CD4-positive, alpha-beta T cell treated with Interleukin-4 for 4 hours (primary cell): ENCODE measurements around the gene ZNF593.

Source experiments
- DNase-seq: peaks from one replicate; pipeline ENCODE4 v3.0.0-alpha.2; 2020

ZNF593 gene

GRCh38 chr1:26171084-26172072, 1.7 kb downstream of the ZNF593 start, which contains the start of gene ZNF593OS:
TSS of gene ZNF593OS (minus strand) at chr1:26171832. CDS start at chr1:26171661, 171 bp downstream.
- DNase-seq, result no peak

DNA sequence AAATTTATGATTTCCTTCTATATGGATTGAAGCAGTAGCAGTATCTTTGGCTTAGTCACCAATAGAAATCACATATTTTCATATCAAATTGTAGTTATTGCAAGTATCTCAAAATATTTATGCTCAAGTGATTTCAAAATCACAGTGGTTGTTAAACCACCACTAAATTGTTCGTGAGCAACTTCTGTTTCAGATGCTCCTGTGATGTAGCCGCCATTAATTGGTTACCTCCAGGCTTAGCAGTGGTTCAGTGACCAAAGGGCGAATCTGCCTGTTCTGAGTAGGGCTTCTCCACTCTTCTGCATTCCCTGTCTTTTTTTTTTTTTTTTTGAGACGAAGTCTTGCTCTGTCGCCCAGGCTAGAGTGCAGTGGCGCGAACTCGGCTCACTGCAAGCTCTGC, 5.6 kb downstream of the ZNF593 start:
- DNase-seq, result no peak

DNA sequence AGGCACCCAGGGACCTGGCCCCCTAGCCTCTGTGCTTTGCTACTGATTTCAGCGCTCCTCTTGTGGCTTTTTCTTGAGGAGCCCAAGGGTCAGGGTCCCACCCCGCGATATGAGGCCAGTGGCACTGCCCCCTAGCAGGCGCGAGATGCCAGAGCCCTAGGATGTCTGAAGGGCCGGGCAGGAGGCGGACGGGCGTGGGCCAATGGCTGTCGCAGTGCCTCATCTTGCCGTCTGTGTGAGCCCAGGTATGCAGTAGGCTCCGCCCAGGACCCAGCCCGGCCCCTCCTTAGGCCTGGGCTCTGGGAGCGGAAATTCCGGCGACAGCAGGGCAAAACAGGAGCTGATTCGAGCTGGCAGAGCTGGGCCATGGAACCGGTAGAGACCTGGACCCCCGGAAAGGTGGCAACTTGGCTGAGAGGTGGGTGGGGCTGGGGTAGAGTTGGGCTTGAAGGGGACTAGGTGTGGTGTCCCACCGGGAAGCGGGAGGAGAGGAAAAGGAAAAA, 7.5 kb downstream of the ZNF593 start, which contains the start of gene CNKSR1:
Gene CNKSR1 (plus strand): TSS at position 310 of the 503 bp plus-strand sequence. CDS start 57 bp downstream, at position 367.
- DNase-seq, result no peak

DNA sequence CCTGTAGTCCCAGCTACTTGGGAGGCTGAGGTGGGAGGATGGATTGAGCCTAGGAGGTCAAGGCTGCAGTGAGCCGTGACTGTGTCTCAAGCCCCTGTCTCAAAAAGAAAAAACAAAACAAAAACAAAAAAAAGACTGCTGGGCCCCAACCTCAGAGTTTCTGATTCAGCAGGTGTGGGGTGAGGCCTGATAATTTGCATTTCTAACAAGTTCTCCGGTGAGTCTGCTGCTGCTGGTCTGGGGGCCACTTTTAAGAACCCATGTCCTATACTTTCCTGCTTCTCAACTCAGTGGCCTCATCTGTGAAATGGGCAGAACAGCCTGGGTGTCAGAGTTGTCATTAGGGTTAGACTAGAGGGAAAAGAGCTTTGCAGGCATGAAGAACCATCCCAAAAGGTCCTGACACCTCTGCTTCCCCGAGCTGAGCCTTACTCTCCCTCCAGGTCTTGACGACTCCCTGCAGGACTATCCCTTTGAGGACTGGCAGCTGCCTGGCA, 10.3 kb downstream of the ZNF593 start:
- no peak for DNase-seq

DNA sequence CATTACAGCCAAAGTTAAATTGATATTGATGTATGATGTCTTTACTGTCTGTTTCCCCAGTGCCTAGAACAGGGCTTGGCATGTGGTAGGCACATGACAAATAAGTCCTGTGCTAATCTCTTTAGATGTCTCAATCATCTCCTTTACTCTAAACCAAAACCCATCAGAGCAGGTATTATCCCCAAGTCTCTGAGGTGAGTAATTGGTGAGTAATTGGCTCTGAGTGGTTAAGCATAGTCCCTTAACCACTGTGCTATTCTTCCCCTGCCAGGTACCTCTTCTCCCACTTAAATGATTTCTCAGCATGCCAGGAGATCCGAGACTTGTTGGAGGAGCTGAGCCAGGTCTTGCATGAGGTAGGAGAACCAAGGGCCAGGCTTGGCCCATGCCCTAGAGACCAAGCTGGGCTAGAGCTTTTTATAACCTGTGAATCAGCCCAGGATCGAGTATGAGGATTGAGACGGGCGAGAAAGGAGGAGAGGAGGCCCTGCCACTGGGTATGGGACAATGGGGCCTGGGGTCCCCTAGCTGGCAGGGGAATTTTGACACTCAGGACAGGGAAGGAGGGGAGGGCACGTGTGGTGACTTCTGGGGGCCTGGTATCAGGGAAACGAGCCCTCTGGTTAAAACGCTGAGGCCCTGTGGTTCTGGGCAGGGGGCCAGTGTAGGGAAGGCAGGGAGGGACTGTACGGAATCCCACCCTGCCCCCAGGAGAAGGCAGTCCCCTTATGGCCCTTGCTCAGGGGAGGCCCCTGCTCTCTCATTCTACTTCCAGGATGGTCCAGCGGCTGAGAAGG, 12.1 kb downstream of the ZNF593 start:
- no peak for DNase-seq

DNA sequence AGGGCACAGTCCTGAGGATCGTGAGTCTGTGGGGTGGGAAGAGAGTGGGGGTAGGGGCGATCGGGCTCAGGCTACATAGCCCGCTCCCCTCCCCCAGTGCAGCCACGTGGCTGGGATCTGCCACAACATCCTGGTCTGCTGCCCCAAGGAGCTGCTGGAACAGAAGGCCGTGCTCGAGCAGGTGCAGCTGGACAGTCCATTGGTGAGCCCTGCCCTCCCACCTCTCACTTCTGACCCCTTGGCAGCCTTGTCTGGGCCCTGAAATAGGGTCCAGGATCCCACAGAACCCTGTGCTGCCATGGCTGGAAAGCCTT, 12.6 kb downstream of the ZNF593 start:
- DNase-seq, result no peak

DNA sequence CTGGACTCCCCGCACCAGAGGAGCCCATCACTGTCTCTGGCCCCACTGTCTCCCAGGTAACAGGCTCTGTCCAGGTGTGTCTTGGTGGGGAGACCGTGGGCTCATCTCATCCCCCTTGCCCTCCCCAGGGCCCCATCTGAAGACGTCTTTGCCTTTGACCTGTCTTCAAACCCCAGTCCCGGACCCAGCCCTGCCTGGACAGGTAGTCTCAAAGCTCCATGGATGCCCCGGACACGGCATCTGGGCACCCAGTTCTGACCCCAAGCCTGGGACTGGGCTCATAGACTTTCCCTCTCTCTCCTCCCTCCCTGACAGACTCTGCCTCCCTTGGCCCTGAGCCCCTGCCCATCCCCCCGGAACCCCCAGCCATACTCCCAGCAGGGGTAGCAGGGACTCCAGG, 14.4 kb downstream of the ZNF593 start:
- no peak for DNase-seq

DNA sequence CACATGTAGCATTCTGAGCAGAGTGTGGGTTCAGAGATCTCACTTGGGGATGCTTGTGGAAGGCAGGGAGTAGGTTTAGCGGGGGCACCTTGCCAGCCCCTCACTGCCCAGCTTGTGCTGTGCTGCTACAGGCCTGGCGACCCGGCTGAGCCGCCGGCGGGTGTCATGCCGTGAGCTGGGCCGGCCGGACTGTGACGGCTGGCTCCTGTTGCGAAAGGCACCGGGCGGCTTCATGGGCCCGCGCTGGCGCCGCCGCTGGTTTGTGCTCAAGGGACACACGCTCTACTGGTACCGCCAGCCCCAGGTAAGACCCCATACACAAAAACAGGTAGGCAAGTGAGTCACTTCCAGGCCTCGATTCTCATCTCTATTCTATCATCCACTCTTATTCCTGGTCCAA, 15.2 kb downstream of the ZNF593 start:
- no peak for DNase-seq

DNA sequence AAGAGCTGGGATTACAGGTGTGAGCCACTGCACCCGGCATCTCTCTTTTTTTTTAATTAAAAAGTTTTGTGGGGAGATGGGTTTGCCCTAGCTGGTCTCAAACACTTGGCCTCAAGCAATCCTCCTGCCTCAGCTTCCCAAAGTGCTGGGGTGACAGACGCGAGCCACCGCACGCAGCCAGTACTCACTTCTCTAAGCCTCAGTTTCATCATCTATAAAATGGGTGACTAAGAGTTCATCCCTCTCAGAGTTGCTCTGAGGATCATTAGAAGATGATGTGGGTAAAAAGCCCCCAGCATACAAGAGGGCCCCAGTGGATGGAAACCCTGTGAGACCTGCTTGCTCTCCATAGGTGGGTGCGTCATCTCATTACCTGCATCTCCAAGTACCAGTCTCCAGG, 18.2 kb downstream of the ZNF593 start:
- no peak for DNase-seq

- no peak for DNase-seq
Measured at GRCh38 chr1:26188477-26188876, 18.8 kb downstream of the ZNF593 start.

DNA sequence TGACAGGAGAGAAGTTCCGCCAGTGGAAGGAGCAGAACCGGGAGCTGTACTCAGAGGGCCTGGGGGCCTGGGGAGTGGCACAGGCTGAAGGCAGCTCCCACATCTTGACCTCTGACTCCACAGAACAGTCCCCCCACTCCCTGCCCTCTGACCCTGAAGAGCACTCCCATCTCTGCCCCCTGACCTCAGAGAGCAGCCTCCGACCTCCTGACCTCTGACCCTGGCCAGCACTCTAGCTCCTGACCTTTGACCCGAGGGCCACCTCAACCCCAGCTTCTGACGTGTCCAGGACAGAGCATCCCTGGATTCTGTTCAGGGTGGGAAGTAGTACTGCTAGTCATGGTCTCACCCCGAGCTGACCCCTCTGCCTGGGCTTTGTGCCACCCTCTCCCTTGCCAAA, 19.6 kb downstream of the ZNF593 start:
- no peak for DNase-seq

DNA sequence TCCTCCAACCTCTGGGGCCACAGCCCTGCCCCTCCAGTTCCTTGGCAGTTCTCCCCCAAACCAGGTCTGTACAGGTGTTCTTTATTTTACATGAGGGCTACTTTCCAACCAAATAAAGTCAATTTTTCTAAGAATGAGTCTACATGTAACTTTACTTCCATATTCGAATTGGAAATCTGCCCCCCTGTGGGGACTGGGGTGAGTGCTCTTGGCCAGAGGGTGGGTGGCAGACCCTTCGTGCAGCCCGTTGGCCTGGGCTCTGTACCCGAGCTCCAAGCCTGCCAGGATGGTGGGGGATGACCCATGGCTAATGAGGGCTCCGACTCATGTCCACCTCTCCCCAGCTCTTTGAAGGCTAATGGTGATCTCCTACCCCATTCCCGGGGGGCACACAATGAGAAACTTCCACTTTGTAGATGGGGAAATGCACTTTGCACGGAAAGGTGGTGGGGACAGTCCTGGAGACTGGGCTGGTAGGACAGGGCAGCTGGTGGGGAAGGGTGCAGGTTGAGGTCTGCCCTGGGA, 20.1 kb downstream of the ZNF593 start:
- no peak for DNase-seq

DNA sequence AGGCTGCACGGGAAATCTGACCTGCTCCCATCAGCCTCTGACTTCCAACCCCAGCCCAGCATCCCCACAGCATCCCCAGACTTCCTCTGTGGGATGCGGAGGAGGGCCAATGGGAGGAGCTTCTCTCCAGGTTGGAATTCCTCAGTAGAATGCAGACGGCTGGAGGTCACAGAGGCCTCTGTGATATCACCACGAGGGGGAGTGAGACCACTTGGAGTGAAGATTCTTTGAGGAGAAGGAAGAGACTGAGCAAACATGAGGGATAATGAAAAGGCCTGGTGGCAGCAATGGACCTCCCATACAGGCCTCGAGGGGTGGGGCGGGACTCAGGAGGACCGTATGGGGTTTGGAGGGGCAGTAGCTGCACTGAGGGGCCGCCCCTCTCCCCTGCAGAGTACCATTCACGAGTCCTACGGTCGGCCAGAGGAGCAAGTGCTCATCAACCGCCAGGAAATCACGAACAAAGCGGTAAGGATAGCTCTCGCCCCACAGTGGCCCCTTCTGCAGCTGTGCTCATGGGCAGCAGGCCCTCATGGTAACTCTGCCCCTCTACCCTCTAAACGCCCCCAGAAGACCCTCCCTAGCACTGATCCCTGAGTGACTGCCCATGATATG, 20.8 kb downstream of the ZNF593 start, which contains the start of gene CATSPER4:
Gene CATSPER4 (plus strand): TSS at position 230 of the 615 bp plus-strand sequence. CDS start 26 bp downstream, at position 256.
- DNase-seq, result no peak

DNA sequence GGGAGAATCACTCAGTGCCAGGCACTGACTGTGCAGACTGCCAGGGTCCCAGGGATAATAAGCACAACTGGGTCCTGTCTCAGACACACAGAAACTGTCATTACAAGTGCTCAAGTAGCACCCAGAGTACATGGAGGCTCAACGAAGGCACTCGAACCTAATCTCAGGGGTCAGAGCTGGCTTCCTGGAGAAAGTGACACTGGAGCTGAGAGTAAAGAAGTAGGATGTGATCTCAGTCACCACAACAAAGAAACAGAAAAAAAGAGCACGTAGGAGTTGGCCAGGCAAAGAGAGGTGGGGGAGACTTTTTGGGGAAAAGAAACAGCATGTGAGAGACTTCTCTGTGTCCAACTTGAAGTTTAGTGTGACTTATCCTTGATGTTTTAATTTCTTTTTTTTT, 22.0 kb downstream of the ZNF593 start:
- no peak for DNase-seq

GRCh38 chr1:26195805-26196204, 26.1 kb downstream of the ZNF593 start:
- DNase-seq, result no peak

GRCh38 chr1:26197301-26197700, 27.6 kb downstream of the ZNF593 start:
- DNase-seq, result no peak

GRCh38 chr1:26197813-26198212, 28.1 kb downstream of the ZNF593 start:
- DNase-seq, result no peak

- no peak for DNase-seq
Measured at GRCh38 chr1:26200413-26200812, 30.7 kb downstream of the ZNF593 start.

GRCh38 chr1:26203642-26204318, 34.1 kb downstream of the ZNF593 start:
- DNase-seq, result no peak

DNA sequence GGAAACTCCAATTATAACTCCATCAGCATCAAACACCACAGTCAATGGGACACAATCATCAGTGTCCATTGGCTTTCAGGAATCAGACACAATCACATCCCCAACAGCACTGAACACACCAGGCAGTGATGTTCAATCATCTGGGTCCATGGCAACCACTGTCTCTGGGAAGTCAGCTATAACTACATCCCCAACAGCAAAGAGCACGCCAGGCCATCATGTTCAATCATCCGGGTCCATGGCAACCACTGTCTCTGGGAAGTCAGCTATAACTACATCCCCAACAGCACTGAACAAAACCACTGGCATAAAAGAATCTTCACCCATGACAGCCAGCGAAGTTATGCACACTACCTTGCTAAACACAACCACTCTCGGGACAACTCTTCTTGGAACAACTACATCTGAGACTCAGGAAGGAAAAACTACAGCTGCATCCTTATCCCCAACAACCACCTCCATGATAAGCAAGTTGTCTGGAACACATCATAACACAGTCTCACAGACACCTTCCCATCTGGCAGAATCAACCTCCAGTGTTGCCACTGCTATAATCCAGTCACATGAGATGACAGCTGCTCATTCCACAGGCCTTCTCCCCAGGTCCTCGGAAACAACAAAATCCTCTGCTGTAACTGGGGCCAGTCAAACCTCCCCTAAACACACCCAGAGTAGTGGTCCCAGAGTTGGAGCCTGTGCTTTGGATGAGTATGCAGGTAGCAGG, 40.6 kb downstream of the ZNF593 start:
- DNase-seq, result no peak

DNA sequence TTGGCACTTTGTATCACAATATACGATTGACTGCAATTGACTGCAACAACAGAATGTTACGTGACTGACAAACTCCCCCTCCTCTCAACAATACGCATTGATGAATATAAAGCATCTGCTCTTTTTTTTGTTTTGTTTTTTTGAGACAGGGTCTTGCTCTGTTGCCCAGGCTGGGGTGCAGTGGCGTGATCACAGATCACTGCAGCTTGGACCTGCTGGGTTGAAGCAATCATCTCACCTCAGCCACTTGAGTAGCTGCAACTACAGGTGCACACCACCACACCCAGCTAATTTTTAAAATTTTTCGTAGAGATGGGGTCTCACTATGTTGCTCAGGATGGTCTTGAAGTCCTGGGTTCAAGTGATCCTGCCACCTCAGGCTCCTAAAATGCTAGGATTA, 43.0 kb downstream of the ZNF593 start:
- DNase-seq, result no peak
